SK-N-SH (cell line): ENCODE results near the gene PODXL2.

Source experiments
- CHD2 ChIP-seq: fragments of 150-350 bp; IDR thresholded peaks from 2 replicates; pipeline ENCODE4 v1.6.1; 2018; ENCODE audit warnings: low read length; ENCODE audit not compliant: partially characterized antibody
- EP300 ChIP-seq, 2 experiments: IDR thresholded peaks; 2 replicates each; pipeline versions ENCODE4 v1.4.0 to v1.6.1; 2012; ENCODE audit warnings: borderline replicate concordance in 1 of 2, low read depth in 1 of 2, low read length in 1 of 2
- EZH2phosphoT487 ChIP-seq: fragments of 200-600 bp; sonication (generic); IDR thresholded peaks from 2 replicates; pipeline ENCODE4 v1.6.1; 2017; ENCODE audit warnings: low read depth, mixed run types, mild to moderate bottlenecking, antibody characterized with exemption, moderate library complexity, borderline replicate concordance
- FOXJ3 ChIP-seq: sonication (generic); formaldehyde crosslinking; IDR thresholded peaks from 2 replicates; pipeline ENCODE4 v1.5.1; 2020; ENCODE audit warnings: mild to moderate bottlenecking, missing genetic modification reagents
- FOXM1 ChIP-seq: IDR thresholded peaks from 2 replicates; pipeline ENCODE4 v1.4.0; 2012; ENCODE audit warnings: low read depth, mild to moderate bottlenecking
- NRF1 ChIP-seq: IDR thresholded peaks from 2 replicates; pipeline ENCODE4 v1.6.1; 2012; ENCODE audit warnings: low read depth, mild to moderate bottlenecking, low read length
- POLR2AphosphoS5 ChIP-seq: IDR thresholded peaks from 2 replicates; pipeline ENCODE4 v1.6.1; 2012; ENCODE audit warnings: low read depth, low read length
- RCOR1 ChIP-seq: fragments of 150-350 bp; IDR thresholded peaks from 2 replicates; pipeline ENCODE4 v1.6.1; 2017; ENCODE audit warnings: antibody characterized with exemption, low read length
- RFX5 ChIP-seq: IDR thresholded peaks from 2 replicates; pipeline ENCODE4 v1.6.1; 2012; ENCODE audit warnings: mild to moderate bottlenecking, improper control_type of control experiment, low read length
- TEAD4 ChIP-seq: IDR thresholded peaks from 2 replicates; pipeline ENCODE4 v1.4.0; 2012; ENCODE audit warnings: mild to moderate bottlenecking, borderline replicate concordance; ENCODE audit not compliant: insufficient read depth
- TF ChIP-seq, protein P1 (sequence below): IDR thresholded peaks from 2 replicates; pipeline ENCODE4; 2012
- TF ChIP-seq, protein P2 (sequence below): fragments of 200-600 bp; sonication (generic); IDR thresholded peaks from 2 replicates; pipeline ENCODE4 v1.6.1; 2017; ENCODE audit warnings: antibody characterized with exemption, mild to moderate bottlenecking, moderate library complexity
- TF ChIP-seq, protein P3 (sequence below): IDR thresholded peaks from 2 replicates; pipeline ENCODE4 v1.6.1; 2012; ENCODE audit warnings: mild to moderate bottlenecking, low read depth, low read length, moderate library complexity
- TF ChIP-seq, protein P4 (sequence below): fragments of 150-350 bp; IDR thresholded peaks from 2 replicates; pipeline ENCODE4 v1.6.1; 2016; ENCODE audit warnings: mild to moderate bottlenecking, low read depth, low read length

DNA sequence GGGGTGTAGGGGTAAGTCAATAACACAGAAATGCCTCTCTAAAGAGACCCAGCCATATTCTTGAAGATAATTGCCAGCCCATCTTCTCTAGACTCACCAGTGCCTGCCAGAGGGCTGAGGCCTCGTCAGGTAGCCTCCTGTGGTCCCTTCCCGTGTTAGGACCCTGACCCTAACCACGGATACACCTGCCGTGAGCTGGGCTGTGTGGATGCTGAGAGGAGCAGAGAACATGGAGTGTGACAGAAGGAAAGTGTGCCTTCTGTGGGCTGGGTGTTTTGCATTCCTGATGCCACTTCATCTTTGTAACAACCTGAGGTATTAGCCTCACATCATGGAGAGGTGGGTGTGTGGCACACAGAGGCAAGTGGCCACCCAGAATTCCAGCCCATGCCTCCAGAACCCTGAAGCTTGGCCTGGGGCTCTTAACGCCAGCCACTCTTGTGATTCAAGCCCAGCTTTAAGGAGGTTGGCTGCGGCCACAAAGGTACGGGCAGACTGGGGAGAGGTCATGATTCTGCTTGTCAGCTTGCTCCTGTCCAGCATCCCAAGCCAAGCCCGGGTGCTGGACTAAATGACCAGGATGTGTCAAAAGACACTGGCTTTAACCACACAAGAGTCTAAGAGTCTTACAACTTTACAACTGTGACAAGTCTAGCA lies 22.7 kb downstream of the PODXL2 start:
- TF ChIP-seq, protein P1, sequence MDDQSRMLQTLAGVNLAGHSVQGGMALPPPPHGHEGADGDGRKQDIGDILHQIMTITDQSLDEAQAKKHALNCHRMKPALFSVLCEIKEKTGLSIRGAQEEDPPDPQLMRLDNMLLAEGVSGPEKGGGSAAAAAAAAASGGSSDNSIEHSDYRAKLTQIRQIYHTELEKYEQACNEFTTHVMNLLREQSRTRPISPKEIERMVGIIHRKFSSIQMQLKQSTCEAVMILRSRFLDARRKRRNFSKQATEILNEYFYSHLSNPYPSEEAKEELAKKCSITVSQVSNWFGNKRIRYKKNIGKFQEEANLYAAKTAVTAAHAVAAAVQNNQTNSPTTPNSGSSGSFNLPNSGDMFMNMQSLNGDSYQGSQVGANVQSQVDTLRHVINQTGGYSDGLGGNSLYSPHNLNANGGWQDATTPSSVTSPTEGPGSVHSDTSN = no peak
- TF ChIP-seq, protein P2, sequence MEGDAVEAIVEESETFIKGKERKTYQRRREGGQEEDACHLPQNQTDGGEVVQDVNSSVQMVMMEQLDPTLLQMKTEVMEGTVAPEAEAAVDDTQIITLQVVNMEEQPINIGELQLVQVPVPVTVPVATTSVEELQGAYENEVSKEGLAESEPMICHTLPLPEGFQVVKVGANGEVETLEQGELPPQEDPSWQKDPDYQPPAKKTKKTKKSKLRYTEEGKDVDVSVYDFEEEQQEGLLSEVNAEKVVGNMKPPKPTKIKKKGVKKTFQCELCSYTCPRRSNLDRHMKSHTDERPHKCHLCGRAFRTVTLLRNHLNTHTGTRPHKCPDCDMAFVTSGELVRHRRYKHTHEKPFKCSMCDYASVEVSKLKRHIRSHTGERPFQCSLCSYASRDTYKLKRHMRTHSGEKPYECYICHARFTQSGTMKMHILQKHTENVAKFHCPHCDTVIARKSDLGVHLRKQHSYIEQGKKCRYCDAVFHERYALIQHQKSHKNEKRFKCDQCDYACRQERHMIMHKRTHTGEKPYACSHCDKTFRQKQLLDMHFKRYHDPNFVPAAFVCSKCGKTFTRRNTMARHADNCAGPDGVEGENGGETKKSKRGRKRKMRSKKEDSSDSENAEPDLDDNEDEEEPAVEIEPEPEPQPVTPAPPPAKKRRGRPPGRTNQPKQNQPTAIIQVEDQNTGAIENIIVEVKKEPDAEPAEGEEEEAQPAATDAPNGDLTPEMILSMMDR = no peak
- TF ChIP-seq FOXM1 (no peak), EZH2phosphoT487 (no peak), CHD2 (no peak), RFX5 (no peak), EP300 (IDR thresholded peaks at IDR 0.05; ENCODE audit: borderline replicate concordance in 1 of 2, low read depth in 1 of 2, low read length in 1 of 2) (no peak), FOXJ3 (CRISPR knock-in tag) (no peak), POLR2AphosphoS5 (no peak), NRF1 (no peak), TEAD4 (no peak), RCOR1 (no peak)
- TF ChIP-seq, protein P3, sequence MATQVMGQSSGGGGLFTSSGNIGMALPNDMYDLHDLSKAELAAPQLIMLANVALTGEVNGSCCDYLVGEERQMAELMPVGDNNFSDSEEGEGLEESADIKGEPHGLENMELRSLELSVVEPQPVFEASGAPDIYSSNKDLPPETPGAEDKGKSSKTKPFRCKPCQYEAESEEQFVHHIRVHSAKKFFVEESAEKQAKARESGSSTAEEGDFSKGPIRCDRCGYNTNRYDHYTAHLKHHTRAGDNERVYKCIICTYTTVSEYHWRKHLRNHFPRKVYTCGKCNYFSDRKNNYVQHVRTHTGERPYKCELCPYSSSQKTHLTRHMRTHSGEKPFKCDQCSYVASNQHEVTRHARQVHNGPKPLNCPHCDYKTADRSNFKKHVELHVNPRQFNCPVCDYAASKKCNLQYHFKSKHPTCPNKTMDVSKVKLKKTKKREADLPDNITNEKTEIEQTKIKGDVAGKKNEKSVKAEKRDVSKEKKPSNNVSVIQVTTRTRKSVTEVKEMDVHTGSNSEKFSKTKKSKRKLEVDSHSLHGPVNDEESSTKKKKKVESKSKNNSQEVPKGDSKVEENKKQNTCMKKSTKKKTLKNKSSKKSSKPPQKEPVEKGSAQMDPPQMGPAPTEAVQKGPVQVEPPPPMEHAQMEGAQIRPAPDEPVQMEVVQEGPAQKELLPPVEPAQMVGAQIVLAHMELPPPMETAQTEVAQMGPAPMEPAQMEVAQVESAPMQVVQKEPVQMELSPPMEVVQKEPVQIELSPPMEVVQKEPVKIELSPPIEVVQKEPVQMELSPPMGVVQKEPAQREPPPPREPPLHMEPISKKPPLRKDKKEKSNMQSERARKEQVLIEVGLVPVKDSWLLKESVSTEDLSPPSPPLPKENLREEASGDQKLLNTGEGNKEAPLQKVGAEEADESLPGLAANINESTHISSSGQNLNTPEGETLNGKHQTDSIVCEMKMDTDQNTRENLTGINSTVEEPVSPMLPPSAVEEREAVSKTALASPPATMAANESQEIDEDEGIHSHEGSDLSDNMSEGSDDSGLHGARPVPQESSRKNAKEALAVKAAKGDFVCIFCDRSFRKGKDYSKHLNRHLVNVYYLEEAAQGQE = no peak
- TF ChIP-seq, protein P4, sequence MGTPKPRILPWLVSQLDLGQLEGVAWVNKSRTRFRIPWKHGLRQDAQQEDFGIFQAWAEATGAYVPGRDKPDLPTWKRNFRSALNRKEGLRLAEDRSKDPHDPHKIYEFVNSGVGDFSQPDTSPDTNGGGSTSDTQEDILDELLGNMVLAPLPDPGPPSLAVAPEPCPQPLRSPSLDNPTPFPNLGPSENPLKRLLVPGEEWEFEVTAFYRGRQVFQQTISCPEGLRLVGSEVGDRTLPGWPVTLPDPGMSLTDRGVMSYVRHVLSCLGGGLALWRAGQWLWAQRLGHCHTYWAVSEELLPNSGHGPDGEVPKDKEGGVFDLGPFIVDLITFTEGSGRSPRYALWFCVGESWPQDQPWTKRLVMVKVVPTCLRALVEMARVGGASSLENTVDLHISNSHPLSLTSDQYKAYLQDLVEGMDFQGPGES = no peak
